Fibroblast of lung (primary cell): Measurements from ENCODE around the gene NBEA. TPM values are rescaled to one million over a fixed set of nuclear protein-coding genes. Genes with fewer than 3 reads are reported as not detected.
A peak's percentile ranks its signal among the peaks of the same experiment; 100 is the strongest.

Experiments
- DNase-seq, 2 donors: peaks; one replicate each; pipeline versions ENCODE4 v3.0.0 to v3.0.0-alpha.2; 2010; ENCODE audit warnings: low read depth in 2 of 2
- H2AFZ ChIP-seq: 2 replicates; pipeline ENCODE4 v1.5.1; 2012; ENCODE audit warnings: low read length, control low read depth, inconsistent platforms
- H3K27ac ChIP-seq: 2 replicates; pipeline ENCODE4 v1.5.1; 2011; ENCODE audit warnings: low read length, control low read depth; ENCODE audit not compliant: insufficient read depth
- H3K27me3 ChIP-seq: 2 replicates; pipeline ENCODE4 v1.5.1; 2011; ENCODE audit warnings: mild to moderate bottlenecking, low read length; ENCODE audit not compliant: control insufficient read depth, insufficient read depth
- H3K36me3 ChIP-seq: 2 replicates; pipeline ENCODE4 v1.5.1; 2011; ENCODE audit warnings: low read length; ENCODE audit not compliant: control insufficient read depth, insufficient read depth
- H3K4me1 ChIP-seq: 2 replicates; pipeline ENCODE4 v1.5.1; 2011; ENCODE audit warnings: low read length; ENCODE audit not compliant: control insufficient read depth, insufficient read depth; ENCODE audit errors: extremely low read depth
- H3K4me2 ChIP-seq: 2 replicates; pipeline ENCODE4 v1.5.1; 2011; ENCODE audit warnings: low read length, control low read depth; ENCODE audit not compliant: insufficient read depth; ENCODE audit errors: extremely low read depth
- H3K4me3 ChIP-seq, 4 experiments: fragments of 200-600 bp in 1 of 4; sonication (generic) in 1 of 4; replicated peaks in 1 of 4; 2 replicates each; pipeline ENCODE4 v1.5.1; 2011 to 2016; ENCODE audit warnings: low read length in 4 of 4, low read depth in 3 of 4, mild to moderate bottlenecking in 3 of 4, control low read depth in 2 of 4, inconsistent platforms in 1 of 4, mixed read lengths in 1 of 4; ENCODE audit not compliant: insufficient read depth in 1 of 4; ENCODE audit errors: control extremely low read depth in 1 of 4
- H3K79me2 ChIP-seq: 2 replicates; pipeline ENCODE4 v1.5.1; 2012; ENCODE audit warnings: mild to moderate bottlenecking, low read length, inconsistent platforms; ENCODE audit not compliant: control insufficient read depth, insufficient read depth
- H3K9ac ChIP-seq: 2 replicates; pipeline ENCODE4 v1.5.1; 2011; ENCODE audit warnings: mild to moderate bottlenecking, low read length, control low read depth; ENCODE audit not compliant: insufficient read depth
- H3K9me3 ChIP-seq: 2 replicates; pipeline ENCODE4 v1.5.1; 2012; ENCODE audit warnings: low read depth, low read length; ENCODE audit not compliant: control insufficient read depth, insufficient read depth
- H4K20me1 ChIP-seq: 2 replicates; pipeline ENCODE4 v1.5.1; 2011; ENCODE audit warnings: low read length; ENCODE audit not compliant: control insufficient read depth, insufficient read depth; ENCODE audit errors: extremely low read depth
- CTCF ChIP-seq, 2 donors: IDR thresholded peaks in 1 of 2; conservative IDR thresholded peaks in 1 of 2; 1 replicate in 1 of 2; 2 replicates in 1 of 2; pipeline ENCODE4 v1.5.1; 2011 to 2012; ENCODE audit warnings: low read length in 2 of 2, control low read depth in 1 of 2, inconsistent platforms in 1 of 2, low read depth in 1 of 2, mild to moderate bottlenecking in 1 of 2
- EZH2 ChIP-seq: IDR thresholded peaks from 2 replicates; pipeline ENCODE4 v1.5.1; 2012; ENCODE audit warnings: low read length, control low read depth, mild to moderate bottlenecking; ENCODE audit errors: missing control alignments
- polyA plus RNA-seq, 2 donors: library from polyadenylated mRNA; depleted of rRNA in 1 of 2; stranded (reverse) in 1 of 2; unstranded in 1 of 2; fragments of >200 nt; gene quantifications; 2 replicates each; pipeline ENCODE4 v1.2.1, GENCODE V29; 2011 to 2012; ENCODE audit warnings: missing spikeins in 1 of 2
- total RNA-seq: library from RNA; depleted of rRNA; stranded (reverse); fragments of >200 nt; gene quantifications from 2 replicates; pipeline ENCODE4 v1.2.1, GENCODE V29; 2014

NBEA gene
- total and polyA plus RNA-seq, 2 donors (not counting 1 experiment from before 2014, with no cell fraction given): 3.6 to 7.8 TPM

- no peaks in the 10 kb centered on the region for H3K79me2 ChIP-seq
- no peaks in the 10 kb centered on the region for H3K36me3 ChIP-seq
- no peak overlapping the region for H2AFZ ChIP-seq
- H3K4me1 ChIP-seq: no peaks in the 10 kb centered on the region
- H3K4me3 ChIP-seq: no peak overlapping the region
- no peaks in the 10 kb centered on the region for H4K20me1 ChIP-seq
- H3K9ac ChIP-seq: no peak overlapping the region
- no peak for DNase-seq
- no peak overlapping the region for H3K27ac ChIP-seq
- TF ChIP-seq CTCF (conservative IDR thresholded peaks at IDR 0.05 in 1 of 2, IDR thresholded peaks at IDR 0.05 in 1 of 2; ENCODE audit: low read depth in 1 of 2, low read length in 2 of 2): no peak
- H3K9me3 ChIP-seq: no peaks in the 10 kb centered on the region
- H3K27me3 ChIP-seq: no peaks in the 10 kb centered on the region
- no peak overlapping the region for H3K4me2 ChIP-seq
Measured at GRCh38 chr13:35534343-35534742, 592.3 kb downstream of the NBEA start.

GRCh38 chr13:35548790-35549189 lies 606.7 kb downstream of the NBEA start:
- TF ChIP-seq CTCF (conservative IDR thresholded peaks at IDR 0.05 in 1 of 2, IDR thresholded peaks at IDR 0.05 in 1 of 2; ENCODE audit: low read depth in 1 of 2, low read length in 2 of 2) (no peak), EZH2 (no peak)
- Histone ChIP-seq H3K36me3 (no peaks in the 10 kb centered on the region), H3K4me2 (no peak overlapping the region), H3K27me3 (no peaks in the 10 kb centered on the region), H3K9me3 (no peaks in the 10 kb centered on the region), H4K20me1 (no peaks in the 10 kb centered on the region), H3K9ac (no peak overlapping the region), H3K79me2 (no peaks in the 10 kb centered on the region), H3K4me1 (peaks cover 5% of the 10 kb centered on the region), H3K27ac (no peak overlapping the region), H2AFZ (no peak overlapping the region), H3K4me3 (no peak overlapping the region)
- no peak for DNase-seq

- Histone ChIP-seq H2AFZ (no peak overlapping the region), H3K36me3 (no peaks in the 10 kb centered on the region), H3K79me2 (no peaks in the 10 kb centered on the region), H3K4me3 (no peak overlapping the region), H4K20me1 (no peaks in the 10 kb centered on the region), H3K9ac (no peak overlapping the region), H3K4me1 (peaks cover 5% of the 10 kb centered on the region), H3K4me2 (no peak overlapping the region), H3K9me3 (no peaks in the 10 kb centered on the region), H3K27ac (no peak overlapping the region), H3K27me3 (no peaks in the 10 kb centered on the region)
- peak; percentile 62 to 77 for DNase-seq
- TF ChIP-seq EZH2 (no peak), CTCF (conservative IDR thresholded peaks at IDR 0.05 in 1 of 2, IDR thresholded peaks at IDR 0.05 in 1 of 2; ENCODE audit: low read depth in 1 of 2, low read length in 2 of 2) (no peak)
Measured at GRCh38 chr13:35549481-35549880, 607.4 kb downstream of the NBEA start.
